GM13976 (cell line): ENCODE data around the gene VPREB3.
A peak's percentile ranks its signal among the peaks of the same experiment; 100 is the strongest.

Experiments used
- DNase-seq: peaks from one replicate; pipeline ENCODE4 v3.0.0; 2012; ENCODE audit warnings: low spot score
- in situ Hi-C: fragments of 300-500 bp; cut with MboI; formaldehyde crosslinking; loops from one replicate; pipeline ENCODE4 v1.12.0; 2022; ENCODE audit warnings: low sequenced_read_pairs, mixed read lengths, inconsistent platforms; ENCODE audit not compliant: unreplicated experiment
- TF ChIP-seq, protein P1 (sequence below): IDR thresholded peaks from 2 replicates; pipeline ENCODE4 v1.5.1; 2012; ENCODE audit warnings: borderline replicate concordance, mild to moderate bottlenecking; ENCODE audit not compliant: insufficient read depth; ENCODE audit errors: extremely low read depth, missing control alignments, control extremely low read depth

Gene VPREB3

DNA sequence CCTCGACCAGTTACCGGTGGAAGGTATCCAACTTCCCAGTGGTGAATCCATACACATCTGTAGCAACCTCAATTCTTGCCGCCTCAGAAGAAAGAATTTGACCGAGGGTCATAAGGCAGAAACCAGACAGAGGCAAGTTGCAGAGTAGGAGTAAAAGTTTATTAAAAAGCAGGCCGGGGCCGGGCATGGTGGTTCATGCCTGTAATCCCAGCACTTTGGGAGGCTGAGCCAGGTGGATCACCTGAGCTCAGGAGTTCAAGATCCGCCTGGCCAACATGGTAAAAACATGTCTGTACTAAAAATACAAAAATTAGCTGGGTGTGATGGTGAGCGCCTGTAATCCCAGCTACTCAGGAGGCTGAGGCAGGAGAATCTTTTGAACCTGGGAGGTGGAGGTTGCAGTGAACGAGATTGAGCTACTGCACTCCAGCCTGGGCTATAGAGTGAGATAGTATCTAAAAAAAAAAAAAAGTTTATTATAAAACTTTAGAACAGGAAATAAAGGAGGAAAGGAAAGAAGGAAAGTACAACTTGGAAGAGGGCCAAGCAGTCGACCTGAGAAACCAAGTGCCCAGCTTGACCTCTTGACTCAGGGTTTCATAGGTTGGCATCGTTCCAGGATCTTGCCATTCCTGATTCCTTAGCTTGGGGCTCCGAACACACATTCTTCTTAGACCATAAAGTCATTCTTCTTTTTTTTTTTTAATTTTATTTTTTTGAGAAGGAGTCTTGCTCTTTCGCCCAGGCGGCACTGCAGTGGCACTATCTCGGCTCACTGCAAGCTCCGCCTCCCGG lies 35.7 kb downstream of the VPREB3 start:
- in situ Hi-C loops, result no loop called here
- TF ChIP-seq, protein P1, sequence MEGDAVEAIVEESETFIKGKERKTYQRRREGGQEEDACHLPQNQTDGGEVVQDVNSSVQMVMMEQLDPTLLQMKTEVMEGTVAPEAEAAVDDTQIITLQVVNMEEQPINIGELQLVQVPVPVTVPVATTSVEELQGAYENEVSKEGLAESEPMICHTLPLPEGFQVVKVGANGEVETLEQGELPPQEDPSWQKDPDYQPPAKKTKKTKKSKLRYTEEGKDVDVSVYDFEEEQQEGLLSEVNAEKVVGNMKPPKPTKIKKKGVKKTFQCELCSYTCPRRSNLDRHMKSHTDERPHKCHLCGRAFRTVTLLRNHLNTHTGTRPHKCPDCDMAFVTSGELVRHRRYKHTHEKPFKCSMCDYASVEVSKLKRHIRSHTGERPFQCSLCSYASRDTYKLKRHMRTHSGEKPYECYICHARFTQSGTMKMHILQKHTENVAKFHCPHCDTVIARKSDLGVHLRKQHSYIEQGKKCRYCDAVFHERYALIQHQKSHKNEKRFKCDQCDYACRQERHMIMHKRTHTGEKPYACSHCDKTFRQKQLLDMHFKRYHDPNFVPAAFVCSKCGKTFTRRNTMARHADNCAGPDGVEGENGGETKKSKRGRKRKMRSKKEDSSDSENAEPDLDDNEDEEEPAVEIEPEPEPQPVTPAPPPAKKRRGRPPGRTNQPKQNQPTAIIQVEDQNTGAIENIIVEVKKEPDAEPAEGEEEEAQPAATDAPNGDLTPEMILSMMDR, result no peak
- no peak for DNase-seq

DNA sequence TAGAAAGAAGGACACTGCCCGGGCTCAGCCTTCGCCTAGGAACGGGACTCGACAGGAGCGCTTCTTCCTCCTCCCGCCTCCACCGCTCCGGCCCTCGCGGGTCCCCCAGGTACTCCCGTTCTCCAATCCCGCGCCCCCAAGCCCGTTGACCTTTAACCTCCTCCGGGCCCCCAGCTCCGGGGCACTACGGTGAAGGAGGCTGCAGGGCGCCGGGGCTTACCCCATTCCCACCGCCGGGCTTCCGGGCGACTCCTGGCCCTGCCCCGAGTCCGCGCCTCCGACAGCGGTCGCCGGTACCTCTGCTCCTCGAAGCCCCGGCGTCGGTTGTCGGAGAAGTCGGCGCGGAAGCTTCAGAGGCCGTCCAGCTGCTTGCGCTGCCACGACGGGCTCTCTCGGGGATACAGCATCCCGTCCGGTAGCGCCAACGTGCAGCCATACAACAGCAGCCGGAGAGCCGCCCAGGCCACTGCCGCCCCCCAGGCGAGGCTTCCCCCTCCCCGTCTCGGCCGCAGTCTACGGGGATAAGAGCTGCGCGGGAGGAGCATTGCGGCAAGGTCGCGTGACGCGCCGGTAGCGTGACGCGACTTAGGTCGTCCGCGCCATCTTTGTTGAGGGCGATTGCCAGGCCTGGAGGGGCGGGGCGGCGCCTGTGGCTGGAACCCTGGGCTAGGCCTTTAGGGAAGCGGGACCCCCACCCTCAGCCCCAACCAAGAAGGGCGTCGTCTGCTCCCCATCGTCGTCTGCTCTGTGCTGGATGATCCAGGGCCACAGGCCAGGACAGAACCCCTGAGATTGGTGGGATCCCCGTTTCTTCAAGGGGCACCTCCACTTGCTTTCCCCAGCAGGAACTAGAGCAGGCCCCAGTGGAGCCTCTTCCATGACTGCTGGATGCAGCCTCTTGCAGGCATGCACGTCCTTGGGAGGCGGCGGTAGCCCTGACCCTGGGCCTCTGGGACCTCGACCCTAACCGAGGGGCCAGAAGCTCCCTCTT lies 37.1 kb downstream of the VPREB3 start:
- peak; percentile 97 for DNase-seq
- in situ Hi-C loops, result no loop called here
- TF ChIP-seq, protein P1, result no peak

DNA sequence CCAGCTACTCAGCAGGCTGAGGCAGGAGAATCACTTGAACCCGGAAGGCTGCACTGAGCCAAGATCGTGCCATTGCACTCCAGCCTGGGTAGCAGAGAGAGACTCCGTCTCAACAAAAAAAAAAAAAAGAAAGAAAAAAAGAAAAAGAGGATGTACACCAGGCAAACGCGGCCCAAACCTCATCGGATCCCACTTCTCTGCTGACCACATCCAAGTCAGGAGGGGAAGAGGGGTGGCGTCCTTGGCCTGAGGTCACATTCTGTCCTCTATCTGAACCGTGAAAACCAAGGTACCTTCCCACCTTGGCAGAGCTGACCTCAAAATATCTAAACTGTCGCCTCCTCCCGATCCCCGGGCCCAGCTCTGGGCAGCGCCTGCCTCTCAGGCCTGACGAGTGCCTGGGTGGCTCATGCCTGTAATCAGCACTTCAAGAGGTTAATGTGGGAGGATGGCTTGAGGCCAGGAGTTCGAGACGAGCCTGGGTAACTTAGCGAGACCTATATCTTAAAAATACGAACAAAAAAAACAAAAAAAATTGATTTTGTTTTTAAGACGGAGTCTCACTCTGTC lies 38.3 kb downstream of the VPREB3 start:
- in situ Hi-C loops, result no loop called here
- TF ChIP-seq, protein P1, result no peak
- peak; percentile 16 for DNase-seq

DNA sequence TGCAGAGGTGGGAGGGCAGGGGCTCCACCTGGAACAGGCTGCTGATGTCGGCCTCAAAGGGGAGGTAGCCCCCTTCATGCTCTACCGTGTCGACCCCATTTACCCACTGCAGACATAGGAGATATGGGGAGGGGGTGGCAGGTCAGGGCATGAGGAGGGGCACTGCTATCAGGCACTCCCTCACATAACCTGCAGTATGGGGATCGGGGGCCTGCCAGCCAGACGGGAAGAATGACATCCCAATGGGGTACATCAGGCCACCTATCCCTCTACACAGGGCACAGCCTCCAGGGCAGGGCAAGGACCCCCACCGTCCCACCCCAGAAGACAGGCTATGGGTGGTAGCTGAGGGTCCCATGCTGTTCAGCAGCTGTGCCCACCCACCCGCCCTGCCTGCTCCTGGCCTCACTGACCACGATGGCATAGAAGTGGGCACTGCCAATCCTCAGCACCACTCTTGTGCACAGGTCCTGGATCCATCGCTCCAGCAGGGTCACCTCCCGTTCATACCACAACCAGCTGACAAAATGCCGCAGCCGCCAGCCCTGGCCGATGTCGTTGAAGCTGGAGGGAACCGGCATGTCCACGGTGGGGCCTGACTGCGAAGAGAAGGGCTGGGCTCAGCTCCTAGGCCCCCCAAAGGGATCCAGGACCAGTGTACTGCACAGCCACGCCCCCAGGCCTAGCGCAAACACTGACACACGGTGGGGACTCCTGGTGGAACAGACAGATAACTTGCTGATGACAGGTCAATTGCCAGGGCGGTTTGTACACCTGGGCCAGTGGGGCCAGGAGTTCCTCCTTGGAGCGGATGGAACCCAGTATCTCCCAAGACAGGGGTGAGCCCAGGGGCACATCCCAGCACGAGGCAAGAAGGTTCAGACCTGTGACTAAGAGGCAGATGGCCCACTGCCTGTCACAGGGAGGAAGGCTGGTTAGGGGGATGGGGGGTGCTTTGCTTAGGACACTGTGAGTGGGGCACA lies 39.3 kb downstream of the VPREB3 start:
- TF ChIP-seq, protein P1, result no peak
- in situ Hi-C loops, result no loop called here

DNA sequence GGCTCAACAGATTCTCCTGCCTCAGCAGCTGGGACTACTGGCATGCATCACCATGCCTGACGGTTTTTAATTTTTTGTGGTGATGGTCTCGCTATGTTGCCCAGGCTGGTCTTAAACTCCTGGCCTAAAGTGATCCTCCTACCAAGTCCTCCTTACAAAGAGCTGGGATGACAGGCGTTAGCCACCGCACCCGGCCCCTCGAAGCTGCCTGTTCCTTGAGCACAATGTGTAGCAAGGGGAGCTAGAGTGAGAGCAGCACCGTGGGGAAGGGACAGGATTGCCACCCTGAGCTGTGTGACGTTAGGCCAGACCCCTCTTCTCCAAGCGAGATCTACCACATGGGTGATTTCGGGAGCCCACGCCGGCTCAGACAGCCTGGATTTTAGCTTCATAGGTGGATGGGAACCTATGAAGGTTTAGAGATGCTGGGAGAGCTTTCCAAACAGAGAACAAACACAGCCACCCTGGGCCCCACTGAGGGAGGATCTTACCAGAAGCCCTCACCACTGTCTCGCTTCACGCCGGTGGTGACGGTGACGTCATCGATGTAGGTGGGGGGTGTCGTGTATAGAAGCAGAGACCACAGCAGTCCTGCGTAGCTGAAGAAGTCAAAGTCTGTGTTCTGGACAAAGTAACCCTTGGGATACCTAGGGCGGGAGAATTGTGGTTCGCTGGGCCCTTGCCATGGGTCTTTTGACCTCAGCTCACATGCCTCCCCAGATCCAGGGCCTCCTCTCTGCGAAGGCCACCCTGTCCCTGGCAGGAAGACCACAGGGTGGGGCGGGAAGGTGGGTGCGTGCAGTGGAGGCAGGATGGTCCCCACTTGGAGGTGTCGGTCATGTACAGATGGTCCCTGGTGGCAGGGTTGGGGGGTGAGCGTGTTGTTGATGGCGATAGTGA lies 40.3 kb downstream of the VPREB3 start:
- in situ Hi-C loops, result no loop called here
- TF ChIP-seq, protein P1, result no peak
- DNase-seq, result no peak

More for the DNA sequence above, 39.3 kb downstream of the VPREB3 start:
- DNase-seq, result peak; percentile 26
